Ovary (tissue), 3 donors: ENCODE results near the gene CTNNA3.

Source experiments
- CTCF ChIP-seq, 3 donors: fragments of 450-650 bp in 2 of 3; fragments of 200-600 bp in 1 of 3; IDR thresholded peaks; one replicate each; pipeline versions ENCODE4 v1.5.1 to v1.8.0; 2016 to 2022; ENCODE audit warnings: antibody characterized with exemption in 3 of 3, mild to moderate bottlenecking in 1 of 3
- EP300 ChIP-seq: sonication (generic); formaldehyde crosslinking; IDR thresholded peaks from one replicate; pipeline ENCODE4 v1.6.1; 2017; ENCODE audit warnings: antibody characterized with exemption
- POLR2A ChIP-seq: fragments of 450-650 bp; IDR thresholded peaks from one replicate; pipeline ENCODE4 v1.6.1; 2017; ENCODE audit warnings: antibody characterized with exemption, mild to moderate bottlenecking, moderate library complexity
- donor health status: DM: no; HTN: no; CAD: no.

DNA sequence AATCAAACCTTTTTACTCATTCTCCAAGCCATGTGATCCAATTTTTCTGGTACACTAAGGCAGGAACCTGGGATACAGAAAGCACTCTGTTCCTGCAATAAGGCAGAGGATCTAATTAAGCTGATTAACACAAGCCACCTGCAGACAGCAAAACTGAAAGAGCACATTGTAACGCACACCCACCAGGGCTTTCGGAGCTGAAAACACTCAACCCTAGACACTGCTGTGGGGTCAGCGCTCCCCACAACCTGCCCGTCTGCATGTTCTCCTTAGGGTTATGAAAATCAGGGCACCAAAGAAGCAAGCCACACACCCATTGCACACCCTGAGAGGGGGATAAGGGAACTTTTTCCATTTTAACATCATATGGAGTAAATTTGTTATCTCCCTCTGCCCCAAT, 1792.4 kb downstream of the CTNNA3 start:
- no peak for TF ChIP-seq CTCF (IDR thresholded peaks at IDR 0.05)
- TF ChIP-seq POLR2A, result no peak
- TF ChIP-seq EP300, result no peak
